Globus pallidus (tissue), 1 donor: Measurements from ENCODE around the gene VARS1.

Experiments
- DNase-seq: peaks from one replicate; pipeline ENCODE4 v3.0.0-alpha.2; 2015; ENCODE audit warnings: low spot score

The VARS1 gene

GRCh38 chr6:31771992-31772358 is 23.6 kb downstream of the VARS1 start:
- no peak for DNase-seq

- no peak for DNase-seq
Measured at GRCh38 chr6:31770860-31771259, 24.7 kb downstream of the VARS1 start.

GRCh38 chr6:31769684-31770371 is 25.7 kb downstream of the VARS1 start:
- DNase-seq, result no peak

GRCh38 chr6:31768363-31769257 is 26.9 kb downstream of the VARS1 start:
- peak; percentile 34 for DNase-seq

- DNase-seq, result no peak
Measured at GRCh38 chr6:31767096-31767645, 28.4 kb downstream of the VARS1 start.

- no peak for DNase-seq
Measured at GRCh38 chr6:31765910-31766794, 29.4 kb downstream of the VARS1 start.

GRCh38 chr6:31765559-31765909 is 30.0 kb downstream of the VARS1 start:
- DNase-seq, result no peak

- DNase-seq, result no peak
Measured at GRCh38 chr6:31764198-31764597, 31.4 kb downstream of the VARS1 start.

- no peak for DNase-seq
Measured at GRCh38 chr6:31763619-31763940, 32.0 kb downstream of the VARS1 start.

- no peak for DNase-seq
Measured at GRCh38 chr6:31762878-31763618, 32.5 kb downstream of the VARS1 start.

GRCh38 chr6:31762356-31762755 is 33.2 kb downstream of the VARS1 start, which contains the start of gene SAPCD1:
Gene SAPCD1, plus strand, starts transcription at chr6:31762656. Its CDS starts 399 bp downstream, at chr6:31763055.
- no peak for DNase-seq

GRCh38 chr6:31761343-31761742 is 34.2 kb downstream of the VARS1 start:
- DNase-seq, result no peak

GRCh38 chr6:31760790-31761189 is 34.8 kb downstream of the VARS1 start:
- DNase-seq, result no peak

- DNase-seq, result no peak
Measured at GRCh38 chr6:31758281-31758680, 37.3 kb downstream of the VARS1 start.

- no peak for DNase-seq
Measured at GRCh38 chr6:31752739-31753319, 42.7 kb downstream of the VARS1 start.

- no peak for DNase-seq
Measured at GRCh38 chr6:31750411-31751022, 45.0 kb downstream of the VARS1 start.

GRCh38 chr6:31749301-31750036 is 46.1 kb downstream of the VARS1 start:
- DNase-seq, result no peak
